Breast epithelium (tissue), 4 donors: ENCODE results near the gene NOL7. TPM values are rescaled to one million over a fixed set of nuclear protein-coding genes. Genes with fewer than 3 reads are reported as not detected.
A peak's percentile ranks its signal among the peaks of the same experiment; 100 is the strongest.

ENCODE experiments used
- DNase-seq, 2 donors: peaks; one replicate each; pipeline ENCODE4 v3.0.0-alpha.2; 2019; ENCODE audit warnings: low spot score in 2 of 2
- H3K27ac ChIP-seq, 2 donors: fragments of 200-600 bp; sonication (generic) in 1 of 2; one replicate each; pipeline ENCODE4 v1.5.1; 2016 to 2019; ENCODE audit warnings: mild to moderate bottlenecking in 1 of 2
- H3K27me3 ChIP-seq, 2 donors: fragments of 200-600 bp; sonication (generic) in 1 of 2; one replicate each; pipeline versions ENCODE4 v1.5.1 to v1.6.0; 2017 to 2019; ENCODE audit warnings: control low read depth in 1 of 2, mild to moderate bottlenecking in 1 of 2
- H3K36me3 ChIP-seq: fragments of 200-600 bp; one replicate; pipeline ENCODE4 v1.5.1; 2019
- H3K4me1 ChIP-seq, 2 donors: fragments of 200-600 bp; sonication (generic); one replicate each; pipeline ENCODE4 v1.5.1; 2016 to 2019; ENCODE audit warnings: control low read depth in 1 of 2
- H3K4me3 ChIP-seq, 3 donors: fragments of 200-600 bp; sonication (generic); 1 replicate in 2 of 3; 2 replicates in 1 of 3; pipeline ENCODE4 v1.5.1; 2016 to 2019; ENCODE audit warnings: mild to moderate bottlenecking in 3 of 3, moderate library complexity in 2 of 3
- H3K9me3 ChIP-seq, 2 donors: fragments of 200-600 bp; sonication (generic) in 1 of 2; one replicate each; pipeline ENCODE4 v1.5.1; 2016 to 2019; ENCODE audit warnings: control low read depth in 1 of 2
- POLR2A ChIP-seq: fragments of 450-650 bp; IDR thresholded peaks from one replicate; pipeline ENCODE4 v1.6.1; 2016; ENCODE audit warnings: antibody characterized with exemption, mild to moderate bottlenecking, moderate library complexity
- POLR2AphosphoS5 ChIP-seq, 3 donors: sonication (generic); formaldehyde crosslinking; IDR thresholded peaks; one replicate each; pipeline ENCODE4 v1.6.1; 2017; ENCODE audit warnings: antibody characterized with exemption in 3 of 3
- intact Hi-C: fragments of 100-400 bp; cut with DNase I; formaldehyde crosslinking; loops from one replicate; pipeline ENCODE4 v1.15.1; 2023; ENCODE audit warnings: low total_unique reads
- total RNA-seq, 3 donors: library from RNA; depleted of rRNA; stranded (reverse); fragments of >200 nt; gene quantifications; one replicate each; pipeline ENCODE4 v1.1.0, GENCODE V29; 2016
- TF ChIP-seq, protein P1 (sequence below), 3 donors: fragments of 450-650 bp; IDR thresholded peaks; one replicate each; pipeline ENCODE4 v1.5.1; 2016 to 2017; ENCODE audit warnings: antibody characterized with exemption in 3 of 3, mild to moderate bottlenecking in 3 of 3, moderate library complexity in 3 of 3

The NOL7 gene
- total RNA-seq, 3 donors from 2014 or later: 75.7 to 83.4 (median 80.5) TPM

DNA sequence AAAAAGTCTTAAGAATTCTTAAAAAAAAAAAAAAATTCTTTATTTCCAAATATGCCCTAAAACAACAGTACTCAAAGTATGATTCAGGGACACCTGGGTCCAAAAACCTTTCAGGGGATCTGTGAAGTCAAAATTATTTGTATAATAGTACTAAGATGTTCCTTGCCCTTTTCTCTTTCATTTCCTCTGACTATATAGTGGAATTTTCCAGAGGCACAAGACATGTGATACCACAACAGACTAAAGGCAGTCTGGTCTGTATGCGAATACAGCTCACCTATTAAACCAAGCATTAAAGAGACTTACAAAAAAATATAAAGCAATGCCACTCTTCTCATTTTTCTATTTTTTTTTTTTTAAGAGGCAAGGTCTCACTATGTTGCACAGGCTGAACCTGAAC, 15.4 kb downstream of the NOL7 start:
- Histone ChIP-seq H3K36me3 (no peaks in the 10 kb centered on the region), H3K27ac (no peak overlapping the region), H3K4me3 (no peak overlapping the region), H3K4me1 (no peaks in the 10 kb centered on the region), H3K9me3 (no peaks in the 10 kb centered on the region), H3K27me3 (no peaks in the 10 kb centered on the region)
- TF ChIP-seq POLR2AphosphoS5 (IDR thresholded peaks at IDR 0.05) (no peak), POLR2A (no peak)
- TF ChIP-seq, protein P1, sequence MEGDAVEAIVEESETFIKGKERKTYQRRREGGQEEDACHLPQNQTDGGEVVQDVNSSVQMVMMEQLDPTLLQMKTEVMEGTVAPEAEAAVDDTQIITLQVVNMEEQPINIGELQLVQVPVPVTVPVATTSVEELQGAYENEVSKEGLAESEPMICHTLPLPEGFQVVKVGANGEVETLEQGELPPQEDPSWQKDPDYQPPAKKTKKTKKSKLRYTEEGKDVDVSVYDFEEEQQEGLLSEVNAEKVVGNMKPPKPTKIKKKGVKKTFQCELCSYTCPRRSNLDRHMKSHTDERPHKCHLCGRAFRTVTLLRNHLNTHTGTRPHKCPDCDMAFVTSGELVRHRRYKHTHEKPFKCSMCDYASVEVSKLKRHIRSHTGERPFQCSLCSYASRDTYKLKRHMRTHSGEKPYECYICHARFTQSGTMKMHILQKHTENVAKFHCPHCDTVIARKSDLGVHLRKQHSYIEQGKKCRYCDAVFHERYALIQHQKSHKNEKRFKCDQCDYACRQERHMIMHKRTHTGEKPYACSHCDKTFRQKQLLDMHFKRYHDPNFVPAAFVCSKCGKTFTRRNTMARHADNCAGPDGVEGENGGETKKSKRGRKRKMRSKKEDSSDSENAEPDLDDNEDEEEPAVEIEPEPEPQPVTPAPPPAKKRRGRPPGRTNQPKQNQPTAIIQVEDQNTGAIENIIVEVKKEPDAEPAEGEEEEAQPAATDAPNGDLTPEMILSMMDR (IDR thresholded peaks at IDR 0.05): no peak
- no peak for DNase-seq
- intact Hi-C loops: no loop called here

DNA sequence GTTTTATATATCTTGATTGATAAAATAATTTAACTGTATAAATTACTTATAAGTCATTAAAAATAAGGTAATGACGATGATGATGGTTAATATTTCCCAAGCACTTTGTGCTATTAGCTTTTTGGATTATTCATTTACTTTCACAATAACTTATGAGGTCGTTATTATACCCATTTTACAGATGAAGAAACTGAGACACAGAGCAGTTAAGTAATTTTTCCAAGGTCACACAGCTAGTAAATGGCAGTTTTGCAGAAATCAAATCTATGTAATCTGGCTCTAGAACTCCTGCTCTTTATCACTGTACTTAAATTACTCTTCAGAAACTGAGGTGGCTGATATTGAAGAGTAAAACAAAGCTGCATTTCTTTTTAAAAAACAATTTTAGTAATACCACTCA, 18.2 kb downstream of the NOL7 start:
- TF ChIP-seq POLR2A (no peak), POLR2AphosphoS5 (IDR thresholded peaks at IDR 0.05) (no peak)
- TF ChIP-seq, protein P1 (IDR thresholded peaks at IDR 0.05): no peak
- H3K9me3 ChIP-seq: no peaks in the 10 kb centered on the region
- no peak for DNase-seq
- H3K27ac ChIP-seq: no peak overlapping the region
- H3K4me1 ChIP-seq: no peaks in the 10 kb centered on the region
- H3K4me3 ChIP-seq: no peak overlapping the region
- no peaks in the 10 kb centered on the region for H3K36me3 ChIP-seq
- no peaks in the 10 kb centered on the region for H3K27me3 ChIP-seq
- intact Hi-C loops: no loop called here

DNA sequence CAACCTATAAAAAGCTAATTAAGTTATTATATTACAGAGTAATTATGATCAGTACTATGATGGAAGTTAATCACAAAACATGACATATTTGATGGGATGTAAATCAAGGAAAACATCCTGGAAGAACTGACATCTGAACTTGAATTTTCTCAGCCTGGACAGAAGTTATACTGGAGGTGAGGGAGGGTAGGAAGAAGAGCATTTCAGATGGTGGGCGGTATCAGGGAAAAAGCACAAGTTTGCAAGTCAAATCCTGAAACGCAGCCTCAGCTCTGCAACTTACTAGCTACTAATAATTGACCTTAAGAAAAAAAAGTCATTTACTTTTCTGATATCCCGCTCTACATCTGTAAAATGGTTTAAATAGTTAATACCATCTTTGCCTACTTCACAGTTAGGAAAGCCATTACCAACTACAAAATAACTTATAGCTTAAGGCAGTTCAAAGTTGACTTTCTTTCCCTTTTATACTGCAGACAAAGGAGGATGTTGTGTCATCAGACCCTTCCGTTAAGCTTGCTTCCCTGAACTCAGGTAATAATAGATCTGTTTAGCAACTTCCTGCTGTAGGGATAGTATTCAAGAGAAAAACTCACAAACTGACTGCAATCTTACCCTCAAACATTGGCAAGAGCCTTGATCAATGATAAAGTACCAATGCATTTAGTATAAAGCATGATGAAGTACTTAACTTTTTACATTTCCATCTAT, 21.0 kb downstream of the NOL7 start:
- intact Hi-C loops: no loop called here
- Histone ChIP-seq H3K4me3 (no peak overlapping the region), H3K36me3 (no peaks in the 10 kb centered on the region), H3K4me1 (no peaks in the 10 kb centered on the region), H3K27me3 (no peaks in the 10 kb centered on the region), H3K27ac (peak overlapping the region in 1 of 2 donors; percentile 21), H3K9me3 (no peaks in the 10 kb centered on the region)
- no peak for DNase-seq
- TF ChIP-seq, protein P1 (IDR thresholded peaks at IDR 0.05): no peak
- TF ChIP-seq POLR2AphosphoS5 (IDR thresholded peaks at IDR 0.05) (no peak), POLR2A (no peak)

DNA sequence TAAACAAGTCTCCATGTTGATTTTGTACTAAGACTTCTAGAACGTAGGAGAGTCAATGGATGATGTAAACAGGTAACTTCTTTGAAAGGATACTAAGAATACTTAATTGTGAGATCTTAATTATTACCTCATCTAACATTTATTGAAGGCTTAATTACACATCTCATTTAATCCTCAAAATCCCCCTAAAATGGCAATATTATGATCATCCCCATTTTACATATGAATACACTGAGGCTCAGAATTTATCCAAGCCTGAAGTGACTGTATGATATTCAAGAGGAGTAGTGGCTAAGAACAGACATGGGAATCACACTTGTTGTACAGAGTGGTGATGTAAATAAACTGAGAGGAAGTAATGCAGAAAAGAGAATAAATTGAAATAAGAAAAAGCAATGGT, 22.9 kb downstream of the NOL7 start:
- no peak for DNase-seq
- no peaks in the 10 kb centered on the region for H3K36me3 ChIP-seq
- TF ChIP-seq, protein P1 (IDR thresholded peaks at IDR 0.05): no peak
- TF ChIP-seq POLR2AphosphoS5 (IDR thresholded peaks at IDR 0.05) (no peak), POLR2A (no peak)
- no peaks in the 10 kb centered on the region for H3K4me1 ChIP-seq
- intact Hi-C loops: no loop called here
- H3K27ac ChIP-seq: no peak overlapping the region
- no peaks in the 10 kb centered on the region for H3K27me3 ChIP-seq
- no peak overlapping the region for H3K4me3 ChIP-seq
- no peaks in the 10 kb centered on the region for H3K9me3 ChIP-seq

DNA sequence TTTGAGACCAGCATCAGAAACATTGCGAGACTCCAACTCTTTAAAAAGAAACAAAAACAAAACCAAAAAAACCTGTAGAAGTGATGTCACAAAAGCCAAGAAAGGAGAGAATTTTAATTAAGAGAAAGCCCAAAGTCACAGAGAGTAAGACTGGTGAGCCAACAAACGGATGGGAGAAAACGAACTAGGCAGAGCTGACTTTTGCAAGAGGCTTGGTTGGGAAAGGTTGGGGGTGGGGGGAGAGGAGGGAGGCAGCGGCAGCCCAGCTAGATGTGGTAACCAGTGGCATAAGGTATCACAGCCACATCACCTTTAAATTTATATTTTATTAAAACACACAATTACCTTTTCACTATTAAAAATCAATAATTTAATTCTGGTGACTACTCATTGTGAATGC, 23.5 kb downstream of the NOL7 start:
- Histone ChIP-seq H3K27ac (no peak overlapping the region), H3K27me3 (no peaks in the 10 kb centered on the region), H3K4me3 (no peak overlapping the region), H3K36me3 (no peaks in the 10 kb centered on the region), H3K9me3 (no peaks in the 10 kb centered on the region), H3K4me1 (no peaks in the 10 kb centered on the region)
- intact Hi-C loops: no loop called here
- TF ChIP-seq POLR2AphosphoS5 (IDR thresholded peaks at IDR 0.05) (no peak), POLR2A (no peak)
- TF ChIP-seq, protein P1 (IDR thresholded peaks at IDR 0.05): no peak
- DNase-seq: no peak
